Natural killer cell (primary cell): ENCODE results near the gene HSD17B12. TPM values are rescaled to one million over a fixed set of nuclear protein-coding genes. Genes with fewer than 3 reads are reported as not detected.

Experiments
- ATAC-seq, 3 donors: fragments of 150-1000 bp in 2 of 3; fragments of 200-7000 bp in 1 of 3; cut with Tn5 transposase; 1 replicate in 1 of 3; 2 replicates in 2 of 3; pipeline ENCODE4 v1.10.0; 2021; ENCODE audit warnings: mild to moderate bottlenecking in 2 of 3, moderate library complexity in 2 of 3
- DNase-seq, 2 donors: peaks; one replicate each; pipeline versions ENCODE4 v3.0.0 to v3.0.0-alpha.2; 2013 to 2021; ENCODE audit warnings: mixed read lengths in 1 of 2
- H3K27ac ChIP-seq: one replicate; pipeline ENCODE4 v1.5.1; 2013; ENCODE audit warnings: mild to moderate bottlenecking, low read length
- H3K27me3 ChIP-seq: one replicate; pipeline ENCODE4 v1.6.1; 2013; ENCODE audit warnings: low read length; ENCODE audit not compliant: control insufficient read depth, insufficient read depth
- H3K36me3 ChIP-seq: one replicate; pipeline ENCODE4 v1.6.1; 2013; ENCODE audit warnings: low read length; ENCODE audit not compliant: control insufficient read depth, insufficient read depth
- H3K4me1 ChIP-seq: one replicate; pipeline ENCODE4 v1.6.1; 2013; ENCODE audit warnings: low read length; ENCODE audit not compliant: control insufficient read depth, insufficient read depth
- H3K4me3 ChIP-seq: one replicate; pipeline ENCODE4 v1.5.1; 2013; ENCODE audit warnings: low read length
- H3K9me3 ChIP-seq: one replicate; pipeline ENCODE4 v1.6.1; 2013; ENCODE audit warnings: low read length; ENCODE audit not compliant: control insufficient read depth, insufficient read depth
- H3K27ac Mint-ChIP-seq, 2 donors: one replicate each; pipeline ENCODE4 v1.8.0; 2022; ENCODE audit warnings: mild to moderate bottlenecking in 2 of 2, mixed read lengths in 2 of 2, moderate library complexity in 1 of 2
- H3K27me3 Mint-ChIP-seq, 2 donors: one replicate each; pipeline ENCODE4 v1.8.0; 2022; ENCODE audit warnings: low read depth in 2 of 2, mixed read lengths in 2 of 2
- H3K36me3 Mint-ChIP-seq: one replicate; pipeline ENCODE4 v1.8.0; 2022; ENCODE audit warnings: mixed read lengths
- H3K4me1 Mint-ChIP-seq, 2 donors: one replicate each; pipeline ENCODE4 v1.8.0; 2022; ENCODE audit warnings: mixed read lengths in 2 of 2
- H3K4me3 Mint-ChIP-seq: one replicate; pipeline ENCODE4 v1.8.0; 2022; ENCODE audit warnings: mild to moderate bottlenecking, moderate library complexity, mixed read lengths
- H3K9me3 Mint-ChIP-seq, 2 donors: one replicate each; pipeline ENCODE4 v1.8.0; 2022; ENCODE audit warnings: mixed read lengths in 2 of 2
- CTCF ChIP-seq: fragments of 200-600 bp; IDR thresholded peaks from one replicate; pipeline ENCODE4 v1.8.0; 2022; ENCODE audit warnings: antibody characterized with exemption
- WGBS: methylation state at CpG from one replicate; pipeline ENCODE4 v1.1.7; 2013; ENCODE audit warnings: missing lambda C conversion rate; ENCODE audit not compliant: insufficient coverage; 5-methylcytosine and 5-hydroxymethylcytosine counted together
- intact Hi-C: fragments of 100-400 bp; cut with micrococcal nuclease; formaldehyde crosslinking; loops from one replicate; pipeline ENCODE4 v1.14.2; 2022
- total RNA-seq, 4 donors: library from RNA; stranded (reverse); fragments of 120-200 nt in 1 of 4; gene quantifications; one replicate each; pipeline versions ENCODE4 v1.2.3 to v1.2.4, GENCODE V29; 2013 to 2022

HSD17B12 gene
- total RNA-seq, 3 donors from 2014 or later (not counting 1 experiment from before 2014, with no cell fraction given) = 21.0 to 26.3 (median 26.1) TPM

GRCh38 chr11:43904742-43905535 is 224.4 kb downstream of the HSD17B12 start:
- H3K4me3 Mint-ChIP-seq = no peak overlapping the region
- Histone ChIP-seq H3K27me3 (no peaks in the 10 kb centered on the region), H3K4me1 (no peaks in the 10 kb centered on the region), H3K9me3 (no peaks in the 10 kb centered on the region), H3K27ac (no peak overlapping the region), H3K4me3 (no peak overlapping the region), H3K36me3 (peaks cover 57% of the 10 kb centered on the region)
- no peak overlapping the region for H3K27ac Mint-ChIP-seq
- DNase-seq (no peak), ATAC-seq (no peak)
- WGBS = 98% methylated on average over 10 of the region's 10 CpGs
- H3K27me3 Mint-ChIP-seq = no peaks in the 10 kb centered on the region
- intact Hi-C loops = no loop called here
- no peak for TF ChIP-seq CTCF
- H3K9me3 Mint-ChIP-seq = no peaks in the 10 kb centered on the region
- H3K4me1 Mint-ChIP-seq = peaks cover 6 to 20% of the 10 kb centered on the region in 2 donors
- H3K36me3 Mint-ChIP-seq = peaks cover 26% of the 10 kb centered on the region

GRCh38 chr11:43905813-43906241 is 225.3 kb downstream of the HSD17B12 start:
- H3K27me3 Mint-ChIP-seq = no peaks in the 10 kb centered on the region
- peaks cover 66% of the 10 kb centered on the region for H3K36me3 ChIP-seq
- no peak overlapping the region for H3K27ac Mint-ChIP-seq
- ATAC-seq (no peak), DNase-seq (no peak)
- no peak overlapping the region for H3K4me3 ChIP-seq
- H3K4me1 Mint-ChIP-seq = peaks cover 6 to 25% of the 10 kb centered on the region in 2 donors
- no peak overlapping the region for H3K27ac ChIP-seq
- no peaks in the 10 kb centered on the region for H3K9me3 Mint-ChIP-seq
- H3K9me3 ChIP-seq = no peaks in the 10 kb centered on the region
- H3K27me3 ChIP-seq = no peaks in the 10 kb centered on the region
- intact Hi-C loops = no loop called here
- 92% methylated on average over 2 of the region's 2 CpGs for WGBS
- no peaks in the 10 kb centered on the region for H3K4me1 ChIP-seq
- H3K36me3 Mint-ChIP-seq = peaks cover 25% of the 10 kb centered on the region
- H3K4me3 Mint-ChIP-seq = no peak overlapping the region
- no peak for TF ChIP-seq CTCF

Other genes starting within 250 kb of the HSD17B12 start
- 10 to 100 TPM; 24.3 to 30.8 (median 29.6) TPM for gene ALKBH3, start 200.1 kb downstream of the HSD17B12 start, total RNA-seq